ENCODE results near the gene NTM. TPM values are rescaled to one million over a fixed set of nuclear protein-coding genes. Genes with fewer than 3 reads are reported as not detected.

NTM gene
- polyA plus RNA-seq, 1 donor (not counting 4 experiments of a cell fraction or from before 2014, with no cell fraction given): 47.9 TPM

DNA sequence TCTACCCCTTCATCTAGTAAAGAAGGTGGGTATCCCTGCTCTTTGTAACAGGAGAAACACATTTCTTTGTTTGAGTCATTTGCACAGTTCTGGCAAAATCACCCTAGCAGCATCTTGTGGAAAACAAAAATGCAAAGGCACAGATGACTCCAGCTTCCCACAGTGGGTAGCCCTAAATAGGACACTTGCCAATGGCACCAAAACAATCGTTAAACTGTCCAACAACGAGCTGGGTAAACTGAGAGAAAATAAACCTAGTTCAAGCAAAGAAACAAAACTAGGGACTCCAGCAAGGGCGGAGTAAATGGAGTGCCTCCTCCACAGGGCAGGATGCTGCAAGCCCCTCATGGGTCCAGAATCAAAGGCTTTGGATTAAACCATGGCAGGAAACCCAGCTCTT is 239.5 kb downstream of the NTM start:
- Histone ChIP-seq H3K9me3 (ENCODE audit: control insufficient read depth, low read depth, low read length) (no peaks in the 10 kb centered on the region), H3K9ac (ENCODE audit: control insufficient read depth, extremely low read depth, insufficient read depth, low read length) (no peak overlapping the region), H3K4me2 (ENCODE audit: control insufficient read depth, extremely low read depth, insufficient read depth, low read depth, low read length) (no peak overlapping the region), H3K27ac (ENCODE audit: control insufficient read depth, insufficient read depth, low read length) (no peak overlapping the region), H3K9me1 (ENCODE audit: control insufficient read depth, extremely low read depth, insufficient read depth, low read length) (no peaks in the 10 kb centered on the region), H3K4me3 (ENCODE audit: control insufficient read depth in 2 of 3, extremely low read depth in 1 of 3, insufficient read depth in 2 of 3, low read depth in 1 of 3, low read length in 3 of 3) (no peak overlapping the region), H2AFZ (ENCODE audit: control insufficient read depth, low read length) (no peak overlapping the region), H3K27me3 (ENCODE audit: control insufficient read depth, extremely low read depth, insufficient read depth, low read length) (no peaks in the 10 kb centered on the region), H3K36me3 (ENCODE audit: control insufficient read depth in 2 of 2, extremely low read depth in 1 of 2, insufficient read depth in 2 of 2, low read length in 2 of 2) (no peaks in the 10 kb centered on the region), H4K20me1 (ENCODE audit: control insufficient read depth, extremely low read depth, insufficient read depth, low read length) (no peaks in the 10 kb centered on the region), H3K4me1 (ENCODE audit: control insufficient read depth, extremely low read depth, insufficient read depth, low read length) (no peaks in the 10 kb centered on the region), H3K79me2 (ENCODE audit: control insufficient read depth, insufficient read depth, low read length) (no peaks in the 10 kb centered on the region)
- DNase-seq (ENCODE audit: low read depth, low spot score) (no peak), FAIRE-seq (no peak)
- dilution Hi-C loops (cut with MboI; ENCODE audit: extremely low pct_ligation_motif_present, low sequenced_read_pairs): no loop called here
- TF ChIP-seq CTCF (optimal IDR thresholded peaks at IDR 0.05 in 1 of 3, IDR thresholded peaks at IDR 0.05 in 1 of 3, conservative IDR thresholded peaks at IDR 0.05 in 1 of 3; ENCODE audit: extremely low read depth in 1 of 3, insufficient read depth in 2 of 3, low read length in 3 of 3) (no peak), EZH2 (IDR thresholded peaks at IDR 0.05; ENCODE audit: low read length) (no peak)

DNA sequence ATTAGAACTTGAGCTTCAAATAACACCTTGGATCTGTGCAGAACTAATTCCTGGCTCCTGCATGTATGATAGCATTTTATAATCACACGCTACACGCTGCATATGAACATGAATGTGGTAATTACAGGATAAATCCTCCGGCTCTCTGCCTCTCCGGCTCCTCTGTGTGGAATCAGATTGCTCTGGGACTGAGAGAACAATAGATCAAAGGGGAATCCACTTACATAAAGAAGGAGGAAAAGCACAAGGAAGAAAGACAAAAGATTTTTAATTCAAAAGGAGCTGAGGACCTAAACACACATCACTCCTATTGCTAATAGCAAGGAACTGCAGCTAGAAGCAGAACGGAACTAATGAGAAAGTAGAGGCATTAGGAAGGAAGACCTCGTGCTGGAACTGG is 240.9 kb downstream of the NTM start:
- no peak for TF ChIP-seq CTCF (optimal IDR thresholded peaks at IDR 0.05 in 1 of 3, IDR thresholded peaks at IDR 0.05 in 1 of 3, conservative IDR thresholded peaks at IDR 0.05 in 1 of 3; ENCODE audit: extremely low read depth in 1 of 3, insufficient read depth in 2 of 3, low read length in 3 of 3)
- no peak for TF ChIP-seq EZH2 (IDR thresholded peaks at IDR 0.05; ENCODE audit: low read length)
- no peak for FAIRE-seq

More for the DNA sequence above, 240.9 kb downstream of the NTM start:
- no peaks in the 10 kb centered on the region for H3K79me2 ChIP-seq (ENCODE audit: control insufficient read depth, insufficient read depth, low read length)
- no peak overlapping the region for H3K27ac ChIP-seq (ENCODE audit: control insufficient read depth, insufficient read depth, low read length)
- no peaks in the 10 kb centered on the region for H3K9me3 ChIP-seq (ENCODE audit: control insufficient read depth, low read depth, low read length)
- no peaks in the 10 kb centered on the region for H3K9me1 ChIP-seq (ENCODE audit: control insufficient read depth, extremely low read depth, insufficient read depth, low read length)
- H2AFZ ChIP-seq (ENCODE audit: control insufficient read depth, low read length): no peak overlapping the region
- H3K4me3 ChIP-seq (ENCODE audit: control insufficient read depth in 2 of 3, extremely low read depth in 1 of 3, insufficient read depth in 2 of 3, low read depth in 1 of 3, low read length in 3 of 3): no peak overlapping the region
- no peaks in the 10 kb centered on the region for H4K20me1 ChIP-seq (ENCODE audit: control insufficient read depth, extremely low read depth, insufficient read depth, low read length)
- H3K9ac ChIP-seq (ENCODE audit: control insufficient read depth, extremely low read depth, insufficient read depth, low read length): no peak overlapping the region
- H3K36me3 ChIP-seq (ENCODE audit: control insufficient read depth in 2 of 2, extremely low read depth in 1 of 2, insufficient read depth in 2 of 2, low read length in 2 of 2): no peaks in the 10 kb centered on the region
- H3K27me3 ChIP-seq (ENCODE audit: control insufficient read depth, extremely low read depth, insufficient read depth, low read length): no peaks in the 10 kb centered on the region
- no peak overlapping the region for H3K4me2 ChIP-seq (ENCODE audit: control insufficient read depth, extremely low read depth, insufficient read depth, low read depth, low read length)
- dilution Hi-C loops (cut with MboI; ENCODE audit: extremely low pct_ligation_motif_present, low sequenced_read_pairs): no loop called here
- DNase-seq (ENCODE audit: low read depth, low spot score): no peak
- no peaks in the 10 kb centered on the region for H3K4me1 ChIP-seq (ENCODE audit: control insufficient read depth, extremely low read depth, insufficient read depth, low read length)
